Glutamatergic neuron (in vitro differentiated cells): ENCODE measurements around the gene TMEM178A. TPM values are rescaled to one million over a fixed set of nuclear protein-coding genes. Genes with fewer than 3 reads are reported as not detected.

ENCODE experiments used
- DNase-seq: peaks from one replicate; pipeline ENCODE4 v3.0.0; 2022
- H3K27ac Mint-ChIP-seq: one replicate; pipeline ENCODE4 v1.8.0; 2020; ENCODE audit warnings: mild to moderate bottlenecking, mixed read lengths, inconsistent platforms; ENCODE audit not compliant: unreplicated experiment
- H3K27me3 Mint-ChIP-seq: one replicate; pipeline ENCODE4 v1.8.0; 2020; ENCODE audit warnings: mild to moderate bottlenecking, moderate library complexity, mixed read lengths, inconsistent platforms; ENCODE audit not compliant: unreplicated experiment
- H3K36me3 Mint-ChIP-seq: one replicate; pipeline ENCODE4 v1.8.0; 2020; ENCODE audit warnings: mild to moderate bottlenecking, mixed read lengths, inconsistent platforms; ENCODE audit not compliant: unreplicated experiment
- H3K4me1 Mint-ChIP-seq: one replicate; pipeline ENCODE4 v1.8.0; 2020; ENCODE audit warnings: mild to moderate bottlenecking, low read depth, mixed read lengths, inconsistent platforms; ENCODE audit not compliant: unreplicated experiment
- H3K4me3 Mint-ChIP-seq: one replicate; pipeline ENCODE4 v1.8.0; 2020; ENCODE audit warnings: mild to moderate bottlenecking, mixed read lengths, inconsistent platforms; ENCODE audit not compliant: unreplicated experiment
- H3K9me3 Mint-ChIP-seq: one replicate; pipeline ENCODE4 v1.8.0; 2020; ENCODE audit warnings: mild to moderate bottlenecking, moderate library complexity, mixed read lengths, inconsistent platforms; ENCODE audit not compliant: unreplicated experiment
- total RNA-seq: library from RNA; stranded (reverse); fragmentation: NEBNext Ultra II Directional; extraction: Animal tissue kit (Norgen Biotek cat#: 25700); gene quantifications from one replicate; pipeline ENCODE4 v1.2.1, GENCODE V29; 2021; ENCODE audit not compliant: unreplicated experiment
- TF ChIP-seq, protein P1 (sequence below): fragments of 200-600 bp; sonication (generic); IDR thresholded peaks from one replicate; pipeline ENCODE4 v1.5.0; 2021; ENCODE audit not compliant: partially characterized antibody, unreplicated experiment

TMEM178A gene
- total RNA-seq, 1 donor from 2014 or later = 12.5 TPM

GRCh38 chr2:39664888-39665591 is 677 bp upstream of the TMEM178A start:
- Mint-ChIP-seq H3K27ac (peak overlapping the region; percentile 84), H3K4me1 (peaks cover 3% of the 10 kb centered on the region), H3K4me3 (peak overlapping the region; percentile 89), H3K27me3 (peaks cover 18% of the 10 kb centered on the region), H3K36me3 (no peaks in the 10 kb centered on the region), H3K9me3 (peaks cover 8% of the 10 kb centered on the region)
- TF ChIP-seq, protein P1, sequence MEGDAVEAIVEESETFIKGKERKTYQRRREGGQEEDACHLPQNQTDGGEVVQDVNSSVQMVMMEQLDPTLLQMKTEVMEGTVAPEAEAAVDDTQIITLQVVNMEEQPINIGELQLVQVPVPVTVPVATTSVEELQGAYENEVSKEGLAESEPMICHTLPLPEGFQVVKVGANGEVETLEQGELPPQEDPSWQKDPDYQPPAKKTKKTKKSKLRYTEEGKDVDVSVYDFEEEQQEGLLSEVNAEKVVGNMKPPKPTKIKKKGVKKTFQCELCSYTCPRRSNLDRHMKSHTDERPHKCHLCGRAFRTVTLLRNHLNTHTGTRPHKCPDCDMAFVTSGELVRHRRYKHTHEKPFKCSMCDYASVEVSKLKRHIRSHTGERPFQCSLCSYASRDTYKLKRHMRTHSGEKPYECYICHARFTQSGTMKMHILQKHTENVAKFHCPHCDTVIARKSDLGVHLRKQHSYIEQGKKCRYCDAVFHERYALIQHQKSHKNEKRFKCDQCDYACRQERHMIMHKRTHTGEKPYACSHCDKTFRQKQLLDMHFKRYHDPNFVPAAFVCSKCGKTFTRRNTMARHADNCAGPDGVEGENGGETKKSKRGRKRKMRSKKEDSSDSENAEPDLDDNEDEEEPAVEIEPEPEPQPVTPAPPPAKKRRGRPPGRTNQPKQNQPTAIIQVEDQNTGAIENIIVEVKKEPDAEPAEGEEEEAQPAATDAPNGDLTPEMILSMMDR = no peak
- DNase-seq = peak; percentile 54

DNA sequence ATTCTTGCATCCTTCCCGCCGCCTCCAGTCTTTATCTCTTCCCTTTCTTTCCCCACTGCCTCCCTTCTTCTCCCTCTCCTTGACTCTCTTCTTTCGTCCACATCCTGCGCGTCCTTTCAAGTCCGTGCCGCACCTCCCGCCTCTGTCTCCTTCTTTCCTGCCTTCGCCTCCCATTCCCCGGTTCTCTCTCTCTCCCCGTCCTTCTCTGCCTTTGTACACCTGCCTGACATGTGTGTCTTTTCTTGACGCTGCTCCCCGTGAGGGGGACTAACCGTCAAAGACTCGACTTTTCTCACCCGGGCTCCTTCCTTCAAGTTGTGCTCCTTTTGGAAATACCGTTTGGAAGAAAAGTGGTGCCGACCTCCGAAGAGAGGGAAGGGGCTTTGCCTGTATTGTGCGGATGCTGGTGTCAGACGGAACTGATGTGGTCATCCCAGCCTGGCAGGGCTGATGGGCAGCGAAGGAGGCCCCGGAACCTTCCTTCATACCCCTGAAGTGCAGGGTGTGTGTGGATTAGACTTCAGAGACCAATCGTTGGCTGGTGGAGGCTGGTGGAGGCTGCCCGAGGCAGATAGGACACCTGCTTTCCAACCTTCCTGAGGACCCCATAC is 879 bp downstream of the TMEM178A start:
- peaks cover 18% of the 10 kb centered on the region for H3K27me3 Mint-ChIP-seq
- H3K9me3 Mint-ChIP-seq = peaks cover 8% of the 10 kb centered on the region
- TF ChIP-seq, protein P1 = no peak
- peak overlapping the region; percentile 100 for H3K4me3 Mint-ChIP-seq
- DNase-seq = peak; percentile 25
- H3K4me1 Mint-ChIP-seq = peaks cover 3% of the 10 kb centered on the region
- H3K27ac Mint-ChIP-seq = peak overlapping the region; percentile 88
- H3K36me3 Mint-ChIP-seq = no peaks in the 10 kb centered on the region

DNA sequence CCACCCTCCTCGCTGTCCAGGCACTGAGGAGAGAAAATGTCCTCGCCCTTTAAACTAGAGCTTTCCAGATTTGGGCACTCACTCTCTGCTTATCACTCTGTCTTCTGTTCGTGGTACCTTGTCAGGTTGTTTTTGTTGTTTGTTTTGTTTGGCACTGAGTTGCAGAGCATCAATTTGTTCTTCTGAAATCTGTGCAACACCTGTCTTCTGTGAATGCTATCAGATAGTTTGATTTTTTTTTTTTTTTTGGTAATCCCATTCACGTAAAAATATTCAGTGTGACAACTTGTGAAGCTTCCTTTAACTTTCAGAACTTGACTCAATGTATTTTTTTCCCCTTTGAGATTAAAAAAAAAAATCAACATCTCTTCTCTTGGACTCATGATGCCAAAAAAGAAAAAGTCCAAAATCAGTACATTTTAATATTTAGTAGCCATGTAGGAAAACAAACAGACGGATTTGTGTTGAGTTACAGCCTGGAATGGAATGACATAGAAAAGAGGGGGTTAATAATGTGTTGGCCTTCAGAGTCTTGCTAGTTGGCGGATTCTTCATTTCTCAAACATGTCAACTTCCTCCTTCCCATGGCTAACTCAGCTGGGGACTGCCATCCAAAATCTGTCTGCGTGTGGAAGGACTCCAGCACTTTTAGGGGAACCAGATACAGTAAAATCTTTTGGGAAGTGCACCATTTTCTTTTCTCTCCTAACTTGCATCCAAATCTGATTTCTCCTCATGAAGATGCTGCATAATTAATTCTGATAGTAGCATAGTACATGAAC is 1.6 kb downstream of the TMEM178A start:
- H3K36me3 Mint-ChIP-seq = no peaks in the 10 kb centered on the region
- peak overlapping the region; percentile 49 for H3K27ac Mint-ChIP-seq
- H3K4me1 Mint-ChIP-seq = peaks cover 3% of the 10 kb centered on the region
- H3K27me3 Mint-ChIP-seq = peaks cover 18% of the 10 kb centered on the region
- H3K4me3 Mint-ChIP-seq = peak overlapping the region; percentile 100
- TF ChIP-seq, protein P1 = no peak
- peaks cover 8% of the 10 kb centered on the region for H3K9me3 Mint-ChIP-seq
- DNase-seq = no peak

DNA sequence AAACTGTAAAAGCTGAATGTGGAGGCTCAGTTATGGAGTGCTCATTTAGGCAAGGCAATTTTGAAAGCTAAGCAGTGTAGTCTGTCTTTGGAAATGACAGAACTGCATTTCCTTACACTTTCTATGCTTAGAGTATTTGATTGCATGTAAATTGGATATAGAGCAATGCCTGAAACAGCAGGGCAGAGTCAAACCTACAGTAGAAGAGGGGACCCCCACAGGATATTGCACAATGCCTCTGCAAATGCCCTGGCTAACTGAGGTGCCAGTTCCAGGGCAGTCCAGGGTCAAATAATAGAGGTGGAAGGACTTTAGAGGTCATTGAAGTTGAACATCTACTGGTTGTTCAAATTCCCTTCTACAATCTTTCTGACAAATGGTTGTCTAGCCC is 2.2 kb downstream of the TMEM178A start:
- Mint-ChIP-seq H3K4me3 (peak overlapping the region; percentile 44), H3K4me1 (peaks cover 3% of the 10 kb centered on the region), H3K27me3 (peaks cover 18% of the 10 kb centered on the region), H3K9me3 (peaks cover 8% of the 10 kb centered on the region), H3K36me3 (no peaks in the 10 kb centered on the region), H3K27ac (no peak overlapping the region)
- TF ChIP-seq, protein P1 = no peak
- DNase-seq = no peak
